HepG2 (cell line): ENCODE measurements around the gene HELZ.

Experiments
- CEBPB ChIP-seq: IDR thresholded peaks from 2 replicates; pipeline ENCODE4 v1.6.1; 2011; ENCODE audit warnings: low read depth, low read length, improper control_type of control experiment, borderline replicate concordance
- GABPA ChIP-seq, 2 experiments: IDR thresholded peaks; 2 replicates each; pipeline ENCODE4 v1.6.1; 2011 to 2016; ENCODE audit warnings: low read depth in 2 of 2, low read length in 1 of 2, missing biosample characterization in 1 of 2, missing genetic modification characterization in 1 of 2
- HMGA1 ChIP-seq: sonication (generic); formaldehyde crosslinking; conservative IDR thresholded peaks from 2 replicates; pipeline ENCODE4 v1.4.0; 2020; ENCODE audit warnings: missing genetic modification reagents
- NFYC ChIP-seq: IDR thresholded peaks from 2 replicates; pipeline ENCODE4 v1.6.1; 2016; ENCODE audit warnings: missing genetic modification reagents, missing compliant biosample characterization
- POLR2AphosphoS5 ChIP-seq: IDR thresholded peaks from 2 replicates; pipeline ENCODE4 v1.6.1; 2012; ENCODE audit warnings: low read depth, low read length
- ZBTB7B ChIP-seq: sonication (generic); formaldehyde crosslinking; IDR thresholded peaks from 2 replicates; pipeline ENCODE4 v1.4.0; 2020; ENCODE audit warnings: missing genetic modification reagents
- ZNF460 ChIP-seq: sonication (generic); formaldehyde crosslinking; IDR thresholded peaks from 2 replicates; pipeline ENCODE4 v1.5.1; 2020; ENCODE audit warnings: missing genetic modification reagents, mild to moderate bottlenecking, borderline replicate concordance
- ZNF766 ChIP-seq: sonication (generic); formaldehyde crosslinking; IDR thresholded peaks from 2 replicates; pipeline ENCODE4 v1.5.0; 2020; ENCODE audit warnings: missing genetic modification reagents, borderline replicate concordance
- TF ChIP-seq, protein P1 (sequence below): sonication (generic); formaldehyde crosslinking; IDR thresholded peaks from 2 replicates; pipeline ENCODE4 v1.4.0; 2020; ENCODE audit warnings: missing genetic modification reagents, mild to moderate bottlenecking, borderline replicate concordance
- TF ChIP-seq, protein P2 (sequence below), 2 experiments: fragments of 450-650 bp in 1 of 2; sonication (generic) in 1 of 2; formaldehyde crosslinking; IDR thresholded peaks; 2 replicates each; pipeline versions ENCODE4 v1.5.0 to v1.8.0; 2020 to 2022; ENCODE audit warnings: mild to moderate bottlenecking in 1 of 2, missing genetic modification reagents in 1 of 2
- TF ChIP-seq, protein P3 (sequence below): sonication (generic); formaldehyde crosslinking; IDR thresholded peaks from 2 replicates; pipeline ENCODE4 v1.5.0; 2020; ENCODE audit warnings: mild to moderate bottlenecking, missing genetic modification reagents, moderate library complexity
- TF ChIP-seq, protein P4 (sequence below): sonication (generic); formaldehyde crosslinking; IDR thresholded peaks from 2 replicates; pipeline ENCODE4 v1.4.0; 2020; ENCODE audit warnings: mild to moderate bottlenecking, missing genetic modification reagents

DNA sequence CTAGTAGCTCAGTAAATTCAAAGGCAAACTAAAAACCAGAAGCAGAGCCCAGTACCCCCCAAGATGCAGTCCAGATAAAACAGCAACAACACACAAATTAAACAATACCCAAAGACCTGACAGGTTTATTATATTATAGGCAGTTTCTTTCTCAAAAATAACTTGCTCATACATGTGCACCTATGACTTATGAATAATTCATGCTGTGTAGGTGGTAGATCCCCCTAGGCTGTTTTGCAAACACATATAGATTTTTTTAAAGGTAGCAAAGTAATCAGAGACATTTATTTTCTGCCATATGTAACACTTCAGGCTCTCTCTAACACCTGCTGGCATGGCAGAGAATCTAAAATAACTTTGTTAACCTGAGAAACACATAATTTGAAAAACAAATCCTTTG is 173.4 kb downstream of the HELZ start:
- TF ChIP-seq NFYC (CRISPR knock-in tag): no peak
- TF ChIP-seq GABPA (IDR thresholded peaks at IDR 0.05; ENCODE audit: low read depth, low read length): no peak
- no peak for TF ChIP-seq GABPA (CRISPR knock-in tag; IDR thresholded peaks at IDR 0.05; ENCODE audit: low read depth)
- TF ChIP-seq, protein P1, sequence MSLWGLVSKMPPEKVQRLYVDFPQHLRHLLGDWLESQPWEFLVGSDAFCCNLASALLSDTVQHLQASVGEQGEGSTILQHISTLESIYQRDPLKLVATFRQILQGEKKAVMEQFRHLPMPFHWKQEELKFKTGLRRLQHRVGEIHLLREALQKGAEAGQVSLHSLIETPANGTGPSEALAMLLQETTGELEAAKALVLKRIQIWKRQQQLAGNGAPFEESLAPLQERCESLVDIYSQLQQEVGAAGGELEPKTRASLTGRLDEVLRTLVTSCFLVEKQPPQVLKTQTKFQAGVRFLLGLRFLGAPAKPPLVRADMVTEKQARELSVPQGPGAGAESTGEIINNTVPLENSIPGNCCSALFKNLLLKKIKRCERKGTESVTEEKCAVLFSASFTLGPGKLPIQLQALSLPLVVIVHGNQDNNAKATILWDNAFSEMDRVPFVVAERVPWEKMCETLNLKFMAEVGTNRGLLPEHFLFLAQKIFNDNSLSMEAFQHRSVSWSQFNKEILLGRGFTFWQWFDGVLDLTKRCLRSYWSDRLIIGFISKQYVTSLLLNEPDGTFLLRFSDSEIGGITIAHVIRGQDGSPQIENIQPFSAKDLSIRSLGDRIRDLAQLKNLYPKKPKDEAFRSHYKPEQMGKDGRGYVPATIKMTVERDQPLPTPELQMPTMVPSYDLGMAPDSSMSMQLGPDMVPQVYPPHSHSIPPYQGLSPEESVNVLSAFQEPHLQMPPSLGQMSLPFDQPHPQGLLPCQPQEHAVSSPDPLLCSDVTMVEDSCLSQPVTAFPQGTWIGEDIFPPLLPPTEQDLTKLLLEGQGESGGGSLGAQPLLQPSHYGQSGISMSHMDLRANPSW (CRISPR knock-in tag): no peak
- TF ChIP-seq, protein P2, sequence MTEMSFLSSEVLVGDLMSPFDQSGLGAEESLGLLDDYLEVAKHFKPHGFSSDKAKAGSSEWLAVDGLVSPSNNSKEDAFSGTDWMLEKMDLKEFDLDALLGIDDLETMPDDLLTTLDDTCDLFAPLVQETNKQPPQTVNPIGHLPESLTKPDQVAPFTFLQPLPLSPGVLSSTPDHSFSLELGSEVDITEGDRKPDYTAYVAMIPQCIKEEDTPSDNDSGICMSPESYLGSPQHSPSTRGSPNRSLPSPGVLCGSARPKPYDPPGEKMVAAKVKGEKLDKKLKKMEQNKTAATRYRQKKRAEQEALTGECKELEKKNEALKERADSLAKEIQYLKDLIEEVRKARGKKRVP (CRISPR knock-in tag; IDR thresholded peaks at IDR 0.05): no peak
- TF ChIP-seq, protein P3, sequence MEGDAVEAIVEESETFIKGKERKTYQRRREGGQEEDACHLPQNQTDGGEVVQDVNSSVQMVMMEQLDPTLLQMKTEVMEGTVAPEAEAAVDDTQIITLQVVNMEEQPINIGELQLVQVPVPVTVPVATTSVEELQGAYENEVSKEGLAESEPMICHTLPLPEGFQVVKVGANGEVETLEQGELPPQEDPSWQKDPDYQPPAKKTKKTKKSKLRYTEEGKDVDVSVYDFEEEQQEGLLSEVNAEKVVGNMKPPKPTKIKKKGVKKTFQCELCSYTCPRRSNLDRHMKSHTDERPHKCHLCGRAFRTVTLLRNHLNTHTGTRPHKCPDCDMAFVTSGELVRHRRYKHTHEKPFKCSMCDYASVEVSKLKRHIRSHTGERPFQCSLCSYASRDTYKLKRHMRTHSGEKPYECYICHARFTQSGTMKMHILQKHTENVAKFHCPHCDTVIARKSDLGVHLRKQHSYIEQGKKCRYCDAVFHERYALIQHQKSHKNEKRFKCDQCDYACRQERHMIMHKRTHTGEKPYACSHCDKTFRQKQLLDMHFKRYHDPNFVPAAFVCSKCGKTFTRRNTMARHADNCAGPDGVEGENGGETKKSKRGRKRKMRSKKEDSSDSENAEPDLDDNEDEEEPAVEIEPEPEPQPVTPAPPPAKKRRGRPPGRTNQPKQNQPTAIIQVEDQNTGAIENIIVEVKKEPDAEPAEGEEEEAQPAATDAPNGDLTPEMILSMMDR (CRISPR knock-in tag): no peak
- TF ChIP-seq POLR2AphosphoS5: no peak
- TF ChIP-seq ZNF766 (CRISPR knock-in tag): no peak
- TF ChIP-seq ZNF460 (CRISPR knock-in tag): no peak
- TF ChIP-seq, protein P4, sequence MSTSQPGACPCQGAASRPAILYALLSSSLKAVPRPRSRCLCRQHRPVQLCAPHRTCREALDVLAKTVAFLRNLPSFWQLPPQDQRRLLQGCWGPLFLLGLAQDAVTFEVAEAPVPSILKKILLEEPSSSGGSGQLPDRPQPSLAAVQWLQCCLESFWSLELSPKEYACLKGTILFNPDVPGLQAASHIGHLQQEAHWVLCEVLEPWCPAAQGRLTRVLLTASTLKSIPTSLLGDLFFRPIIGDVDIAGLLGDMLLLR (CRISPR knock-in tag): no peak
- no peak for TF ChIP-seq ZBTB7B (CRISPR knock-in tag)
- no peak for TF ChIP-seq HMGA1
- no peak for TF ChIP-seq CEBPB
